Measurements from ENCODE around the gene CACNA1D. TPM values are rescaled to one million over a fixed set of nuclear protein-coding genes. Genes with fewer than 3 reads are reported as not detected.

The CACNA1D gene
- total RNA-seq, 2 donors from 2014 or later: 0.68 to 1.5 TPM

DNA sequence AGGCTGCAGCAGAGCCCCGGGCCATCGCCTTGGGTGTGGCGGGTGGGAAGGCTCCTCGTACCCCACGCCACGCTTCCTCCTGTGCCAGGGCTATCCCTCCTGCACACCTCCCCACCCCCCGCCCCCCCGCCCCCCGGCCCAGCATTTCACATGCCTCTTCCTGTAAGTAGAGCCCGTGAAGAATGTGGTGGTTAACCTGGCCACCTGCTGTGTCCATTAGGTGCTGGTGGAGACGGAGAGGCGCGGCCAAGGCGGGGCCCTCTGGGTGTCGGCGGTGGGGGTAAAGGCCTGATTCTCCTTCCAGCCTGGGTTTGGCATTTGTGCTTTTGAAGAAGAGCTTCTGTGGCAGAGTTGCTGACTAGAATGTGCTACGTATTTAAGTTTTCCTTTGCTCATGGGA, 224.1 kb downstream of the CACNA1D start:
- no peak for ATAC-seq (ENCODE audit: insufficient number of reproducible peaks, low FRiP score, low read depth)
- H3K36me3 ChIP-seq: no peaks in the 10 kb centered on the region
- TF ChIP-seq CTCF (IDR thresholded peaks at IDR 0.05): no peak

GRCh38 chr3:53719796-53720195, 225.4 kb downstream of the CACNA1D start:
- no peak overlapping the region for H3K27ac ChIP-seq
- ATAC-seq (ENCODE audit: insufficient number of reproducible peaks, low FRiP score, low read depth) (no peak), DNase-seq (ENCODE audit: low spot score) (no peak)
- no peak overlapping the region for H3K4me3 ChIP-seq
- H3K9me3 ChIP-seq: no peaks in the 10 kb centered on the region
- no peaks in the 10 kb centered on the region for H3K4me1 ChIP-seq (ENCODE audit: control insufficient read depth in 1 of 2, low read depth in 2 of 2)
- TF ChIP-seq CTCF (IDR thresholded peaks at IDR 0.05): no peak
- no peaks in the 10 kb centered on the region for H3K36me3 ChIP-seq
- no peaks in the 10 kb centered on the region for H3K27me3 ChIP-seq (replicated peaks; ENCODE audit: insufficient read depth)

More for the DNA sequence above, 224.1 kb downstream of the CACNA1D start:
- H3K4me3 ChIP-seq: no peak overlapping the region
- H3K27ac ChIP-seq: no peak overlapping the region
- no peaks in the 10 kb centered on the region for H3K9me3 ChIP-seq
- no peaks in the 10 kb centered on the region for H3K27me3 ChIP-seq (replicated peaks; ENCODE audit: insufficient read depth)
- no peak for DNase-seq (ENCODE audit: low spot score)
- no peaks in the 10 kb centered on the region for H3K4me1 ChIP-seq (ENCODE audit: control insufficient read depth in 1 of 2, low read depth in 2 of 2)

DNA sequence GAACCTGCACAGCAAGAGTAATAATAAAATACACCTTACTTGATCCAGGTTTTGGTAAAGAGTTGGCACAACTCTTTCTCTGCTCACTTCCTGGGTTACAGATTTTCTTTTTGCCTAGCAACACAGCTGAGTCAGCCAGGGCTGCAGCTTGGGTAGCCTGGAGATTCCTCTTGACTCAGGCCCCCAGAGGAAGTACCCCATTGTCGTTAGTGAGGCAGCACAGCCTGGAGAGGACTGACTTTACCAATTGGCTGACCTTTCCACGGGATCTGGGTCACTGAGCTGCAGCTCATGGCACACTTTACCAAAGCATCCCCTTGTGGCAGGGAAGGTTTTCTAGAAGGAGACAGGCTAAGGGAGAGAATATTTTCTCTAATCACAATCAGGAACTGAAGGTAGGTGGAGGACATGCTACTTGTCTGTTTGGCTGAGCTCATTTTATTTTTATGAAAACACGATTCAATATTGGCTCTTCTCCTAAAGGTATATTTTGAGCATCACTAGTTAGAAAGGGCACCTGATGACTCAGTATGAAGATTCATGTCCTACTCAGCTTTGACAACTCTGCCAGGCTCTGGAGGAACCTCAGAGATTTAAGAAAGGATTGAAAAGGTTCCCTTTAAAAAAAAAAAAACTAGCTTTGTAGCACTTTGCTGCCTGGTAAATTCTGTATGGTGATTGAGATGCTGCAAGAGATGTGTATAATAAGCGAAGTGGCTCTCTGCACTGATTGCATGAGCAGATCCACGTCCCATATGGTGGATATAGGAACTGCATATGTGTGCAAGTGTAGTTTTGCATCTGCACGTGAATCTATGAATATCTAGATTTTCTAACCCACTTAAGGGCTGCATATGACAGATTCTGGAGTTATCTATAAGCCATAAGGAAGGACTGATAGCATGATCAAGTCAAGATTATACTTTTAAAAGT, 227.0 kb downstream of the CACNA1D start:
- no peak for TF ChIP-seq CTCF (IDR thresholded peaks at IDR 0.05)
- ATAC-seq (ENCODE audit: insufficient number of reproducible peaks, low FRiP score, low read depth): no peak

DNA sequence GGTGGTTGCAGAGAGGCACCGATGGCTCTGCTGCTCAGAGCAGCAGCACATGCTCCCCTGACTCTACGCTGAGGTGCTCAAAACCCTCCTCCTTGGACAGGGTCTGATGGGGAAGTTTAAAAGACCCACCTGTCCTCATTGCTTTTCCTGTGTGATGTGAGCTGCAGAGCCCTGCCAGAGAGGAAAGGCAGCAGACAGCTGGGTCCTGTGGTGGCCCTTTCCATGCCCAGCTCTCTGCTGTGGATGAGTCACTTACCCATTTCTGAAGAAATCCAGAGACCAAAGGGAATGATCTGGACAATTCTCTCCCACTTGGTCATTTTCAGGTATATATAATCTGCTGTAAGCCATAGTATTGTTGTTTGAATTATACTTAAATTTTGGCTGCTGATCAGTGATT, 230.2 kb downstream of the CACNA1D start:
- TF ChIP-seq CTCF (IDR thresholded peaks at IDR 0.05): no peak
- no peak for DNase-seq (ENCODE audit: low spot score)
- no peaks in the 10 kb centered on the region for H3K4me1 ChIP-seq (ENCODE audit: control insufficient read depth in 1 of 2, low read depth in 2 of 2)
- no peaks in the 10 kb centered on the region for H3K36me3 ChIP-seq
- H3K27ac ChIP-seq: no peak overlapping the region
- H3K9me3 ChIP-seq: no peaks in the 10 kb centered on the region
- no peak overlapping the region for H3K4me3 ChIP-seq
- H3K27me3 ChIP-seq (replicated peaks; ENCODE audit: insufficient read depth): no peaks in the 10 kb centered on the region
- no peak for ATAC-seq (ENCODE audit: insufficient number of reproducible peaks, low FRiP score, low read depth)

More for the DNA sequence above, 227.0 kb downstream of the CACNA1D start:
- no peaks in the 10 kb centered on the region for H3K36me3 ChIP-seq
- no peak for DNase-seq (ENCODE audit: low spot score)
- no peaks in the 10 kb centered on the region for H3K9me3 ChIP-seq
- no peak overlapping the region for H3K4me3 ChIP-seq
- H3K27ac ChIP-seq: no peak overlapping the region
- no peaks in the 10 kb centered on the region for H3K4me1 ChIP-seq (ENCODE audit: control insufficient read depth in 1 of 2, low read depth in 2 of 2)
- no peaks in the 10 kb centered on the region for H3K27me3 ChIP-seq (replicated peaks; ENCODE audit: insufficient read depth)

DNA sequence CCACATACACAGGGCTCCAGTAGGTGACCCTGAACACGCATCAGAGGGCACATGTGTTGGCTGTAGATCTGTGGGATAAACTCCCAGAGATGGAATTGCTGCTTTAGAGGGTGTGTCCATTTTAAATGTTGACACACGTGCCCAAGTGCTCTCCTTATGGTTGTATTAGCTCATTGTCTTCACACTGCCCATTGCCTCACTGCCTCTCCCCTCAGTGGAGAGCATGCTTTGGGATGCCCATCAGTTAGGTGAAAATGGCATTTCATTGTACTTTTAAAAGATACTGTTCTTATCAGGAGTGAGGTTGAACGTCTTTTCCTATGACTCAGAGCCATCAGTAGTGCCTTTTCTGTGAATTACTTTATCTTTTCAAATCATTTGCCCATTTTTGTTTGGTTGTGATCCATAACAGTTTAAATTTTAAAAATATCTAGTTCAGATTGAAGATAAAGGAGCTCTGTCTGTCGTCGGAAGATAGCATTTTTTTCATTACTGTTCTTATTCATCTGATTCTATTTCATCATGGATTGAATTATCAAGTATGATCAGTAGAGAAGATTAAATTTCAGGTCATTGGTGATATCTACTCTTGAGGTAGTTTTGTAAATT, 231.1 kb downstream of the CACNA1D start:
- no peak for TF ChIP-seq CTCF (IDR thresholded peaks at IDR 0.05)

More for the DNA sequence above, 231.1 kb downstream of the CACNA1D start:
- Histone ChIP-seq H3K4me3 (no peak overlapping the region), H3K4me1 (ENCODE audit: control insufficient read depth in 1 of 2, low read depth in 2 of 2) (peaks cover 0 to 6% of the 10 kb centered on the region in 2 donors), H3K9me3 (no peaks in the 10 kb centered on the region), H3K27ac (no peak overlapping the region), H3K27me3 (replicated peaks; ENCODE audit: insufficient read depth) (no peaks in the 10 kb centered on the region), H3K36me3 (no peaks in the 10 kb centered on the region)
- ATAC-seq (ENCODE audit: insufficient number of reproducible peaks, low FRiP score, low read depth): no peak
- DNase-seq (ENCODE audit: low spot score): no peak

Data from thoracic aorta (tissue), 2 donors.